ENCODE measurements around the gene CDH4.
"Not testable (repeated sequence)": the region's sequence is repeated elsewhere in the genome, so short reads cannot be mapped to it uniquely, and the experiment has no call there.

Gene CDH4

DNA sequence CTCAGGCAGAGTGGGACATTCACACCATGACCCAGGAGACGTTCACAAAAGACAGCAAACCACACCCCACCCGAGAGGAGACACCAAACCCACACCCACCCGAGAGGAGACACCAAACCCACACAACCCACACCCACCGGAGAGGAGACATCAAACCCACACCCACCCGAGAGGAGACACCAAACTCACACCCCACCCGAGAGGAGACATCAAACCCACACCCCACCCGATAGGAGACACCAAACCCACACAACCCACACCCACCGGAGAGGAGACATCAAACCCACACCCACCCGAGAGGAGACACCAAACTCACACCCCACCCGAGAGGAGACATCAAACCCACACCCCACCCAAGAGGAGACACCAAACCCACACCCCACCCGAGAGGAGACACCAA, 729.6 kb downstream of the CDH4 start:
- not testable (repeated sequence) for DNase-seq (ENCODE audit: low spot score)

DNA sequence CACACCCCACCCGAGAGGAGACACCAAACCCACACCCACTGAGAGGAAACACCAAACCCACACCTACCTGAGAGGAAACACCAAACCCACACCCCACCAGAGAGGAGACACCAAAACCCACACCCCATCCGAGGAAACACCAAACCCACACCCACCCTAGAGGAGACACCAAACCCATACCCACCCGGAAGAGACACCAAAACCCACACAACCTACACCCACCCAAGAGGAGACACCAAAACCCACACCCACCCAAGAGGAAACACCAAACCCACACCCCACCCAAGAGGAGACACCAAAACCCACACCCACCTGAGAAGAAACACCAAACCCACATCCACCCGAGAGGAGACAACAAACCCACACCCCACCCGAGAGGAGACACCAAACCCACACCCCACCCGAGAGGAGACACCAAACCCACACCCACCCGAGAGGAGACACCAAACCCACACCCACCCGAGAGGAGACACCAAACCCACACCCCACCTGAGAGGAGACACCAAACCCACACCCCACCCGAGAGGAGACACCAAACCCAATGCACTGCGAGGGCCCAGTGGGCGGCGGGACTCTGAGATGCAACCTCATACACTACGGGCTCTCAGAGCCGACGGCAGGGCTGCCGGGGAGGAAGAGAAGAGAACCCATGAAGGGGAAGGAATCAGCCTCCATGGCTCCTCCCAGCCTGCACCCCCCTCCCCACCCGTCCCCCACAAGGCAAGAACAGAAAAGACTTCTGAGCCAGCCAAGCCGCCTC, 730.3 kb downstream of the CDH4 start:
- no peak for DNase-seq (ENCODE audit: low spot score)

GRCh38 chr20:61982951-61983315, 730.9 kb downstream of the CDH4 start:
- no peak for DNase-seq (ENCODE audit: low spot score)

DNA sequence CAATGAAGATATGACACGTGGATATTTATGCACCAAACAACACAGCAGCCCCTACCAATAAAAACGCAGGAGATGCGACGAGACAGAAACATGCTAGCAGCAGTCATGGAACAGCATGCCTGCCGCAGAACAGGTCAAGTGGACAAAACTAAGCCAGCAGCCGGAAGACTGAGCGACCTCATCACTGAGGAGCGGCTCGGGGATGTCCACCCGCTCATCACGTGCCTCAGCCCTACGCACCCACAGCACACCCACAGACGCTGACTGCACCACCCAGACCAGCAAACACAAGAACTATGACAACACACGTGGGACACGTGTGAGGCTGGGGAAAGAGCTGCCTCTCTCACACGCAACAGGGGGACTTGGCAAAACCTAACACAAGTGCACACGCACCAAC, 731.9 kb downstream of the CDH4 start:
- DNase-seq (ENCODE audit: low spot score) = no peak

DNA sequence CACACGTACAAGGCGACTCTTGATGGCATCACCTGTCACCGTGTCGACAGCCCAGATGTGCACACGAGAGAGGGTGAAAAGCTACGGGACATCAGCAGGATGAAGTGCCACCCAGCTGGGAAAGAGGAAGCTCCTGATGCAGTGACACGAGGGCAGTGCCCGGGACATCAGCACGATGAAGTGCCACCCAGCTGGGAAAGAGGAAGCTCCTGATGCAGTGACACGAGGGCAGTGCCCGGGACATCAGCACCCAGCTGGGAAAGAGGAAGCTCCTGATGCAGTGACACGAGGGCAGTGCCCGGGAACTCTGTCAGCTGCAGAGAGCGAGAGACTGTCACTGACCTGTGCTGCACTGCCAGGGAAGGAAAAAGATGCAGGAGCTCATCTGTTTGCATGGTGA, 732.4 kb downstream of the CDH4 start:
- not testable (repeated sequence) for DNase-seq (ENCODE audit: low spot score)

DNA sequence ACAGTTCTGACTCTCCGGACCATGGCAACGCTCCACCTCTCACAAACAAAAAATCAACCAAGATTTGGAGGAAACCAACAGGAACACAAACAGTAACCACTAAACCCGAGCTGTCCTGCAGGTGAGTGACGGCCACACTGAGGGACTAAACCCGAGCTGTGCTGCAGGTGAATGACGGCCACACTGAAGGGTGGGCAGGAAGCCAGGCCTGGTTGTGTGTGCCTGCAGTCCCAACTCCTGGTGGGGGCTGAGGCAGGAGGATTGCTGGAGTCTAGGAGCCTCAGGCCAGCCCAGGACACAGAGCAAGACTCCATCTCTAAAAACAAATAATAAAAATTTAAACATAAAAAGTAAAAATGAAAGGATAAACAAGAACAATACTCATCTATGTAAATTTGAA, 733.0 kb downstream of the CDH4 start:
- no peak for DNase-seq (ENCODE audit: low spot score)

GRCh38 chr20:61986762-61987321, 734.8 kb downstream of the CDH4 start:
- no peak for DNase-seq (ENCODE audit: low spot score)

GRCh38 chr20:61988665-61989064, 736.6 kb downstream of the CDH4 start:
- no peak for DNase-seq (ENCODE audit: low spot score)

- no peak for DNase-seq (ENCODE audit: low spot score)
Observed at GRCh38 chr20:61989741-61990140, 737.7 kb downstream of the CDH4 start.

Data from CD4-positive, alpha-beta T cell treated with Interleukin-15 for 4 hours (primary cell).